Hepatocyte (in vitro differentiated cells): Measurements from ENCODE around the gene MYO1B. TPM values are rescaled to one million over a fixed set of nuclear protein-coding genes. Genes with fewer than 3 reads are reported as not detected.

Experiments used
- DNase-seq: peaks from one replicate; pipeline ENCODE4 v3.0.0-alpha.2; 2016; ENCODE audit warnings: low spot score
- H2AFZ ChIP-seq: fragments of 200-600 bp; sonication (generic); 2 replicates; pipeline ENCODE4 v1.6.0; 2016; ENCODE audit warnings: antibody characterized with exemption, mild to moderate bottlenecking
- H3K27ac ChIP-seq: fragments of 200-600 bp; sonication (generic); 2 replicates; pipeline ENCODE4 v1.5.1; 2016; ENCODE audit warnings: mild to moderate bottlenecking
- H3K27me3 ChIP-seq: fragments of 200-600 bp; sonication (generic); 2 replicates; pipeline ENCODE4 v1.6.1; 2016
- H3K36me3 ChIP-seq: fragments of 200-600 bp; sonication (generic); replicated peaks from 2 replicates; pipeline ENCODE4 v1.5.1; 2016; ENCODE audit warnings: low read depth; ENCODE audit not compliant: insufficient read depth
- H3K4me1 ChIP-seq: fragments of 200-600 bp; sonication (generic); 2 replicates; pipeline ENCODE4 v1.5.1; 2016; ENCODE audit warnings: mild to moderate bottlenecking, moderate library complexity; ENCODE audit not compliant: insufficient read depth
- H3K4me2 ChIP-seq: fragments of 200-600 bp; sonication (generic); 2 replicates; pipeline ENCODE4 v1.6.0; 2016
- H3K4me3 ChIP-seq: fragments of 200-600 bp; sonication (generic); 2 replicates; pipeline ENCODE4 v1.5.1; 2016; ENCODE audit warnings: mild to moderate bottlenecking
- H3K79me2 ChIP-seq: fragments of 200-600 bp; sonication (generic); 2 replicates; pipeline ENCODE4 v1.6.0; 2017; ENCODE audit warnings: mild to moderate bottlenecking
- H3K9me2 ChIP-seq: fragments of 200-600 bp; sonication (generic); replicated peaks from 2 replicates; pipeline ENCODE4 v1.6.0; 2017; ENCODE audit warnings: mild to moderate bottlenecking; ENCODE audit not compliant: insufficient read depth
- H3K9me3 ChIP-seq: fragments of 200-600 bp; sonication (generic); 2 replicates; pipeline ENCODE4 v1.5.1; 2016; ENCODE audit warnings: low read depth, mild to moderate bottlenecking
- H4K20me1 ChIP-seq: fragments of 200-600 bp; sonication (generic); 2 replicates; pipeline ENCODE4 v1.6.0; 2016; ENCODE audit warnings: mild to moderate bottlenecking; ENCODE audit not compliant: insufficient read depth, poor library complexity, severe bottlenecking
- EZH2 ChIP-seq: fragments of 200-600 bp; sonication (generic); IDR thresholded peaks from 2 replicates; pipeline ENCODE4 v1.6.1; 2016; ENCODE audit warnings: antibody characterized with exemption, mild to moderate bottlenecking, borderline replicate concordance
- EZH2phosphoT487 ChIP-seq: fragments of 200-600 bp; sonication (generic); IDR thresholded peaks from one replicate; pipeline ENCODE4 v1.6.1; 2018; ENCODE audit warnings: antibody characterized with exemption, mild to moderate bottlenecking, low read depth, moderate library complexity; ENCODE audit not compliant: unreplicated experiment, severe bottlenecking
- WGBS: methylation state at CpG from one replicate; pipeline ENCODE4 v1.1.6; 2016; ENCODE audit warnings: low lambda C conversion rate; ENCODE audit errors: missing lambda C conversion rate; 5-methylcytosine and 5-hydroxymethylcytosine counted together
- polyA plus RNA-seq: library from polyadenylated mRNA; unstranded; fragments of >200 nt; fragmentation: Nextera tagmentation; extraction: Ambion mirVana; gene quantifications from 2 replicates; pipeline ENCODE4 v1.2.1, GENCODE V29; 2016
- total RNA-seq: library from RNA; depleted of rRNA; stranded (reverse); fragments of >200 nt; gene quantifications from 2 replicates; pipeline ENCODE4 v1.2.3, GENCODE V29; 2014
- TF ChIP-seq, protein P1 (sequence below): fragments of 200-600 bp; sonication (generic); IDR thresholded peaks from 2 replicates; pipeline ENCODE4 v1.5.1; 2016; ENCODE audit warnings: antibody characterized with exemption, mild to moderate bottlenecking; ENCODE audit not compliant: poor library complexity

MYO1B gene
- total and polyA plus RNA-seq, 2 experiments from 2014 or later: 43.4 to 91.6 TPM

DNA sequence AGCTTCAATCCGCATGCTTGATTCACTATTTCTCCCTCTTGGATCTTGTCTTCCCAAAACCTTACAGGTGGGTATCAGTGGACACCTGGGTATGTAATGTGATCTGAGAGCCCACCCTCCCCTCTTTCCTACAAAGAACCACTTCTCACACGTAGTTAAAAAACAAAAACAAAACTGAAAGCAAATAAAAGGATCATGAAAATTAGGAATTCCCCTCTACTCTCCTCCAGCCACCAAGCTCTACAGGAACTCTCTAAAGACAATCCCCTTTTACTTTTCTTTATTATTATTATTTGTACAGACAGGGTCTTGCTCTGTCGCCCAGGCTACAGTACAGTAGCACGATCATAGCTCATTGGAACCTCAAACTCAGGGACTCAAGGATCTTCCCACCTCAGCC is 40.8 kb upstream of the MYO1B start:
- H2AFZ ChIP-seq: no peak overlapping the region
- no peaks in the 10 kb centered on the region for H3K27me3 ChIP-seq
- H3K9me2 ChIP-seq: no peaks in the 10 kb centered on the region
- H3K79me2 ChIP-seq: no peaks in the 10 kb centered on the region
- WGBS: 92% methylated on average over 4 of the region's 4 CpGs
- no peak overlapping the region for H3K4me2 ChIP-seq
- H3K36me3 ChIP-seq: no peaks in the 10 kb centered on the region
- H3K9me3 ChIP-seq: no peaks in the 10 kb centered on the region
- TF ChIP-seq EZH2 (no peak), EZH2phosphoT487 (no peak)
- TF ChIP-seq, protein P1, sequence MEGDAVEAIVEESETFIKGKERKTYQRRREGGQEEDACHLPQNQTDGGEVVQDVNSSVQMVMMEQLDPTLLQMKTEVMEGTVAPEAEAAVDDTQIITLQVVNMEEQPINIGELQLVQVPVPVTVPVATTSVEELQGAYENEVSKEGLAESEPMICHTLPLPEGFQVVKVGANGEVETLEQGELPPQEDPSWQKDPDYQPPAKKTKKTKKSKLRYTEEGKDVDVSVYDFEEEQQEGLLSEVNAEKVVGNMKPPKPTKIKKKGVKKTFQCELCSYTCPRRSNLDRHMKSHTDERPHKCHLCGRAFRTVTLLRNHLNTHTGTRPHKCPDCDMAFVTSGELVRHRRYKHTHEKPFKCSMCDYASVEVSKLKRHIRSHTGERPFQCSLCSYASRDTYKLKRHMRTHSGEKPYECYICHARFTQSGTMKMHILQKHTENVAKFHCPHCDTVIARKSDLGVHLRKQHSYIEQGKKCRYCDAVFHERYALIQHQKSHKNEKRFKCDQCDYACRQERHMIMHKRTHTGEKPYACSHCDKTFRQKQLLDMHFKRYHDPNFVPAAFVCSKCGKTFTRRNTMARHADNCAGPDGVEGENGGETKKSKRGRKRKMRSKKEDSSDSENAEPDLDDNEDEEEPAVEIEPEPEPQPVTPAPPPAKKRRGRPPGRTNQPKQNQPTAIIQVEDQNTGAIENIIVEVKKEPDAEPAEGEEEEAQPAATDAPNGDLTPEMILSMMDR: no peak
- H4K20me1 ChIP-seq: no peaks in the 10 kb centered on the region
- no peak for DNase-seq
- no peak overlapping the region for H3K27ac ChIP-seq
- no peak overlapping the region for H3K4me3 ChIP-seq
- H3K4me1 ChIP-seq: no peaks in the 10 kb centered on the region

DNA sequence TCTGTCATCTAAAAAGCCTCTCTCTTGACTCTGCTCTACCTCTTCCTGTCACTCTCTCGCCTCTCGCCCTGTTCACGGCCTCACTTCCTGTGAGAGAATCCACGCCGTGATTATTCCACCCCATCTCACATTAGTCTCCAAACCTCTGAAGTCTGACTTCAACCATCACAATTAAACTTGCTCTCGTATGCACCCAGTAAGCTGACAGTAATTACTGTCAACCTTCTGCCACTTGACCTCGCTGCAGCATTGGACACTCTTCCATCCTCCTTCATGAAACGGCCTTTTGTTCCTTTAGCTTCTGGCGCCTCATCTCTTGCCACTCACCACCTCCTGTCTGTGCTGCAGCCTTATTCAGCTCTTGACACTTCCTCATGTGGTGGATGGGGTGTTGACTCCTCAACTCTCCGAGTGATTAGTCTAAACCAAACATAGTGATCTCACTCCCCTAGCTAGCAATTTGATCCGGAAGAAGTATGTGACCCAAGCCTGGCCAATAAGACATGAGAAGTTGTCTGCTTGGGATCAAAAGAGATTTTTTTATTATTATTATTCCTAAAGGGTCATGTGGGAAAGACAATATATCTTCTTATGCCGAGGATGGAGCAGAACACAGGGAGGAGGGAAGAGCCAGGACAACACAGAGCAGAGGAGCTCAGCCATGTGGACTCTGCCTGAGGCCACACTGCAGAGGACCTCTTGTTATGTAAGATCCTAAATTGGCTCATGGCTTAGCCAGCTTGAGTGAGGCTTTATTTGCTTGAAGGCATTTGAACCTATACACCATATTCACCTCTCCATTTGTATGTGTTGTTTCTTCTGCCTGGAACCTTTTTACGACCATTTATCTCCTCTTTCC is 38.4 kb upstream of the MYO1B start:
- Histone ChIP-seq H3K4me3 (no peak overlapping the region), H3K27ac (no peak overlapping the region), H3K4me2 (no peak overlapping the region), H3K9me3 (no peaks in the 10 kb centered on the region), H3K4me1 (no peaks in the 10 kb centered on the region), H3K27me3 (no peaks in the 10 kb centered on the region), H2AFZ (no peak overlapping the region), H3K79me2 (no peaks in the 10 kb centered on the region), H3K9me2 (no peaks in the 10 kb centered on the region), H4K20me1 (no peaks in the 10 kb centered on the region), H3K36me3 (no peaks in the 10 kb centered on the region)
- DNase-seq: no peak
- TF ChIP-seq EZH2phosphoT487: no peak
- no peak for TF ChIP-seq EZH2
- TF ChIP-seq, protein P1: no peak
- 87% methylated on average over 13 of the region's 13 CpGs for WGBS

DNA sequence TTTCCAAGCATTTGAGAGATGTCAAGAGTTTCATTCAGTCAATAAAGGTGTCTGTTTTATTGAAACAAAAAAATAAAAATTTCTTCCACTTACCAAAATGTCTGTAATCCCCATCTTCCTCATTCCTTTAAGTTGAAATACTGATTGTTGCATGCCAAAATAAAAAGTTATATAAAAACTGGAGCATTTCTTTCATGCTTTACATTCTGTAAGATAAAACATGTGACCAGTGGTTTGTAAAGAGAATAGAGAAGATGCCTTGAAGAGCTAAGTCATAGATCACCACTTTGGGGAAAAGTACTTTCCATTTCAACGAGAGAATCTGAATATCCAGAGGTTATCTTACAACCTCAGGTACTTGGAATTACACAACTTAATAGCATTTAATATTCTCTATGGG is 35.9 kb upstream of the MYO1B start:
- Histone ChIP-seq H2AFZ (no peak overlapping the region), H3K27ac (no peak overlapping the region), H3K79me2 (no peaks in the 10 kb centered on the region), H3K9me2 (no peaks in the 10 kb centered on the region), H3K4me1 (no peaks in the 10 kb centered on the region), H4K20me1 (no peaks in the 10 kb centered on the region), H3K27me3 (no peaks in the 10 kb centered on the region), H3K36me3 (no peaks in the 10 kb centered on the region), H3K4me3 (no peak overlapping the region), H3K9me3 (no peaks in the 10 kb centered on the region), H3K4me2 (no peak overlapping the region)
- DNase-seq: no peak
- TF ChIP-seq EZH2phosphoT487 (no peak), EZH2 (no peak)
- TF ChIP-seq, protein P1: no peak
- WGBS: 79% methylated on average over 1 of the region's 1 CpG
